ENCODE measurements around the gene S100PBP. TPM values are rescaled to one million over a fixed set of nuclear protein-coding genes. Genes with fewer than 3 reads are reported as not detected.
"Not testable (repeated sequence)": the region's sequence is repeated elsewhere in the genome, so short reads cannot be mapped to it uniquely, and the experiment has no call there.

Gene S100PBP
- total RNA-seq, 1 donor from 2014 or later = 26.9 TPM

DNA sequence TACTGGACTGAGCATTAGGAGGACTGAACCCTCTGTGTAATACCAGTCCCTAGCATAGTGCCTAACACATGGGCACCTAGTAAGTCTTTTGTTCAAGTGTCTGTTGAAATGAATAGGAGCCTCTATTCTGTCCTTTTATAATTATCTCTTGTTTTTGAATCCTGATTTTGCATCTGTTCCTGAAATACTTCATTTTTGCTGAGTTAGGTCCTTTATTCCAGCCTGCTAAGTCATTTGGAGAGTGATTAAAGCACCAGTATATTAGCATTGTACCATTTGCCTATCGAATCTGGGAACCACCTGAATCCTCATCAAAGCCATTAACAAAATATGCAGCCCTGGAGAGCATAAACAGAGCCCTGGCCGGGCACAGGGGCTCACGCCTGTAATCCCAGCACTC lies 32.6 kb upstream of the S100PBP start:
- no peak for DNase-seq (ENCODE audit: low spot score)

GRCh38 chr1:32786856-32787255 lies 30.6 kb upstream of the S100PBP start:
- no peak for DNase-seq (ENCODE audit: low spot score)

- DNase-seq (ENCODE audit: low spot score) = not testable (repeated sequence)
Observed at GRCh38 chr1:32789356-32789755, 28.1 kb upstream of the S100PBP start.

- DNase-seq (ENCODE audit: low spot score) = no peak
Observed at GRCh38 chr1:32791881-32792280, 25.6 kb upstream of the S100PBP start.

DNA sequence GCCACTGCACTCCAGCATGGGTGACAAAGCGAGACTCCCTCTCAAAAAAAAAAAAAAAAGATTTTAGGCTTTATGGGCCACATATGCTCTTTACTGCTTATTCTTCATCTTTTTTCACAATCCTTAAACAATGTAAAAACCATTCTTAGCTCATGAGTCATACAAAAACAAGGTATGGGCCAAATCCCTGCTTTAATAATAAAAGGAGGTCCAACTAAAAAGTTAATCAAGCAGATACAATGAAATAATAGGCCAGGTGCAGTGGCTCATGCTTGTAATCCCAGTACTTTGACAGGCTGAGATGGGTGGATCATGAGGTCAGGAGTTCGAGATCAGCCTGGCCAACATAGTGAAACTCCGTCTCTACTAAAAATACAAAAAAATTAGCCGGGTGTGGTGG lies 21.7 kb upstream of the S100PBP start:
- not testable (repeated sequence) for DNase-seq (ENCODE audit: low spot score)

DNA sequence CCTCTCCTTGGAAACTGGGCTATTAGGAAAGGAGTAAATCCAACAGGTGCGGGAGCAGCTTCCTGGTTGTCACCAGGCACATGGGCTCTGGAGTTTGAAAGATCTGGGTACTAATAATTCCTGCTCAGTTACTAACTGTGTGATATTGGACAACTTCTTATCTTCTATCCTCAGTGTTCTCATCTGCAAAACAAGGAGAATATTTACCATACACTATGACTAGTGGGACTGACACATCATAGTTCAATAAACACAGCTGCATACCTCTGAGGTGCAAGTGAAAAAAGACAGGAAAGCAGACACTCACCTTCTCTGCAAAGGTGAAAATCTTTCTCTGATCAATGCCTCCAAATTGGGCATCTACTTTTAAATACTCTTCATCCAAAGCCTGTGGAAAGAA lies 20.0 kb upstream of the S100PBP start:
- no peak for DNase-seq (ENCODE audit: low spot score)

- DNase-seq (ENCODE audit: low spot score) = no peak
Observed at GRCh38 chr1:32798191-32798590, 19.3 kb upstream of the S100PBP start.

DNA sequence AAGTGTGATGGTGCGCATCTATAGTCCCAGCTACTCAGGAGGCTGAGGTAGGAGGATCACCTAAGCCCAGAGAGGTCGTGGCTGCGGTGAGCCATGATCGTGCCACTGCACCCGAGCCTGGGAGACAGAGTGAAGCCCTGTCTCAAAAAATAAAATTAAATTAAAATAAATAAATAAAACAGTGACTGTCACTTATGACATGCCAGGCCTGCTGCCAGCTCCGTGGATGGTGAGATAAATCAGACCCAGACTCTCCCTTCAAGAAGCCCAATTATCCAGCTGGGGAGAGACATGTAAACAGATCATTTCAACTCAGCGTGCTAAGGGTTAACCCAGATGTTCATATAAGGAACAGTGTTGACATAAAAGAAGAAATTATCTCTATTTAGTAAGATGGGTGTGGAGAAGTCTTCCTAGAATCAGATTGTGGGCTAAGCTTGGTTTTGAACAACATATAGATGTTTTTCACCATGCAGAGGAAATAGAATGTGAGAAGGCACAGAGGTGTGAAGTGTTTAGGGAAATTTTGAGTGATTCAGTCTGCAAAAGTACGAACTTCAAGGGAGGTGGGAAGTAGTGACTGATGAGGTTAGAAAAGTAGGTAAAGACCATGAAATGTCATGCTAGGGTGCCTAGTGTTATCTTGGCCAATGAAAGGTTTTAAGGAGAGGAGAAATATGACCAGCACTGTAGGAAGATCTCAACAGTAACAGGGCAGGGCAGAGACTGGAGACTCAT lies 18.6 kb upstream of the S100PBP start:
- DNase-seq (ENCODE audit: low spot score) = no peak

DNA sequence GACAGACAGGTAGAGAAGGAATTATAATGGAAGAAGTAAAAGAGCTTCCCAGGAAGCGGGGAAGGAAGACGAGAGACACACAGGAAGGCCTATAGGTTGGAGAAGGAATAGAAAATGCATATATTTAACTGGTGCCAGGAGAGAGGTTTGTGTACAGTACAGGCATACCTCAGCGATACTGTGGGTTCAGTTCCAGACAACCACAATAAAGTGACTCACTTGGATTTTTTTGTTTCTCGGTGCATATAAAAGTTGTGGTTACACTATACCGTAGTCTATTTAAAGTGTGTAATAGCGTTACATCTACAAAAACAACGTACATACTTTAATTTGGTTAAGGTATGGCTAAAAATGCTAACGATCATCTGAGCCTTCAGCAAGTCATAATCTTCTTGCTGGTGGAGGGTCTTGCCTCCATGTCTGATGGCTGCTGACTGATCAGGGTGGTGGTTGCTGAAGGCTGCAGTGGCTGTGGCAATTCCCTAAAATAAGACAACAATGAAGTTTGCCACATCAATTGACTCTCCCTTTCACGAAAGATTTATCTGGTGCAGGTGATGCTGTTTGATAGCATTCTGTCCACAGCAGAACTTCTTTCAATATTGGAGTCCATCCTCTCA lies 16.2 kb upstream of the S100PBP start:
- no peak for DNase-seq (ENCODE audit: low spot score)

DNA sequence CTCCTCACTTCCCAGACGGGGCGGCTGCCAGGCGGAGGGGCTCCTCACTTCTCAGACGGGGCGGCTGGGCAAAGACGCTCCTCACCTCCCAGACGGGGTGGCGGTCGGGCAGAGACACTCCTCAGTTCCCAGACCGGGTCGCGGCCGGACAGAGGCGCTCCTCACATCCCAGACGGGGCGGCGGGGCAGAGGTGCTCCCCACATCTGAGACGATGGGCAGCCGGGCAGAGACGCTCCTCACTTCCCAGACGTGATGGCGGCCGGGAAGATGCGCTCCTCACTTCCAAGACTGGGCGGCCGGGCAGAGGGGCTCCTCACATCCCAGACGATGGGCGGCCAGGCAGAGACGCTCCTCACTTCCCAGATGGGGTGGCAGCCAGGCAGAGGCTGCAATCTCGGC lies 13.0 kb upstream of the S100PBP start:
- not testable (repeated sequence) for DNase-seq (ENCODE audit: low spot score)

- no peak for DNase-seq (ENCODE audit: low spot score)
Observed at GRCh38 chr1:32806290-32806689, 11.2 kb upstream of the S100PBP start.

GRCh38 chr1:32806910-32807523 lies 10.4 kb upstream of the S100PBP start:
- no peak for DNase-seq (ENCODE audit: low spot score)

GRCh38 chr1:32808580-32808979 lies 8.9 kb upstream of the S100PBP start:
- DNase-seq (ENCODE audit: low spot score) = no peak

DNA sequence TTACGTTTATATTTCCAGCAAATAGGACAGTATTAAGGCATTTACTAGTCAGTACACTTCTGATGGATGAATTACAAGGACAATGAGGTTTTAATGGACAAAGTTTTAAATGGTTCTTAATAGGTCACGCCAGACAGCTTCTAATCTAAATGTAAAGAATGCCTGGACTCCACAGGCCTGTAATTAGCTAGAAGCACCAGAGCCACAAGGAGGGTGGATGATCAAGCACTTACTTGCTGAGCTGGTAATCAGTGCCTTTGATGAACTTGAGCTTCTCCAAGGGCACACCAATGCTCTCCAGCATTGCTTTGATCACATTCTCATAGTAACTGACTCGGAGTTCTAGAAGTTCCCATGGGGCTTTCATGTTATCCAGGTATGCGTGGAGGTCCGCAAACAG lies 7.1 kb upstream of the S100PBP start:
- no peak for DNase-seq (ENCODE audit: low spot score)

- DNase-seq (ENCODE audit: low spot score) = no peak
Observed at GRCh38 chr1:32811265-32811664, 6.2 kb upstream of the S100PBP start.

DNA sequence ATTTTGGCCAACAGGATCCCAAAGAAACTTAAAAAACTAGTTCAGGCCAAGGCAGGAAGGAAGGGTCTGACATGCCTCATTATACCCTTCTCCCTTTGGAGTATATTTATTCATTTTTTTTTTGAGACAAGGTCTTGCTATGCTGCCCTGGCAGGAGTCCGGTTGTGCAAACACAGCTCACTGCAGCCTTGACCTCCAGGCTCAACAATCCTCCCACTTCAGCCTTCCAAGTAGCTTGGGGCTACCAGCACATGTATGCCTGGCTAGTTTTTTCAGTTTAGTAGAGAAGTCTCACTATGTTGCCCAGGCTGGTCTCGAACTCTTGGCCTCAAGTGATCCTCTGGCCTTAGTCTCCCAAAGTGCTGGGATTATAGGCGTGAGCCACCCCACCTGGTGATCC lies 5.5 kb upstream of the S100PBP start:
- DNase-seq (ENCODE audit: low spot score) = no peak

GRCh38 chr1:32813941-32814739 lies 3.3 kb upstream of the S100PBP start:
- DNase-seq (ENCODE audit: low spot score) = no peak

GRCh38 chr1:32816676-32817158 lies 736 bp upstream of the S100PBP start:
- no peak for DNase-seq (ENCODE audit: low spot score)

DNA sequence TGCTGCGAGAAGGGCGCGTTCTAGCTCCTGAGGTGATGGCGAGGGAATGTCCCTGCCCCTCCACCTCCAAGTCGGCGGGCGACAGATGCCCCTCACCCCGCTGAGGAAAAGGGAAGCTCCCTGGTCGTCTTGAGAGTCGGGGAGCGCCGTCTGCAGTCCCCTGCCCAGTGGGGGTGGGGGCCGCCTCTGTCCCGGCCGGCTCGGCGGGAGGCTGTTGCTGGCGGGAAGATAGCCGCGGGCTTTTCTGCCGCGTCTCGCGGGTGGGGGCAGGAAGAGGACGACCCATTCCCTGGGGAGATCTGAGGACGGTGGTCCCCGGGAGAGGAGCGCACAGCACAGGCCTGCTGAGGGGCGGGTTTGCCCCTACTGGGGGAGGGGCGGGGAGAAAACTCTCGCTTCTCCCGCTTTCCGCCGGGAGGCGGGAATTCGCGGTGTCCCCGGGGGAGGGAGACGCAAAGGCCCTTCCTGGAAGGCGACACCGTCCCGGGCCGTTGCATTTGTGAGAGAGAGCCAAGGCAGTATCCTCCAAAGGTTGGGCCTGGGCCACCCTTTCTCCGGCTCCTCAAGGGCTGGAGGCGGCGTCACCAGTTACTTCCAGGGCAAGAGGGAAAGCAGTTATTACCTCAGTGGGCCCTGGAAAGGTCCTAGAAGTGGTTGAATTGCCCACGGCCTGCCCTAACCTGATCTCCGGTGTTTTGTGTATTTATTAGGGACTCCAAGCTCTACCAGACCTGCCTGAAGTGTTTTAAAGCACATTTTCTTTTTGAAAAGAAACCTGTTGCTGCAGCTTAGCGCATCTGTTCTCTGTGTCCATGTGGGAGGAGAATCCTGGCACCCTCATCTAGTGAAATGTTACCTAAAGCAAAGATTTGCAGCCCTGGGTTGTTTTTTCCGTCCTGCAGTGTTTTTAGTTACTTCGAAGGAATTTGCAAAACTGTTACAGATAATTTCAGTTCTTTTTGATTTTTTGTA lies 648 bp downstream of the S100PBP start:
- DNase-seq (ENCODE audit: low spot score) = peak; percentile 40

GRCh38 chr1:32818804-32819541 lies 1.5 kb downstream of the S100PBP start:
- no peak for DNase-seq (ENCODE audit: low spot score)

Measured in mucosa of gallbladder (tissue), 1 donor.